Measurements from ENCODE around the gene IMMP2L. TPM values are rescaled to one million over a fixed set of nuclear protein-coding genes. Genes with fewer than 3 reads are reported as not detected.
A peak's percentile ranks its signal among the peaks of the same experiment; 100 is the strongest.
"Not testable (repeated sequence)": the region's sequence is repeated elsewhere in the genome, so short reads cannot be mapped to it uniquely, and the experiment has no call there.

IMMP2L gene
- total RNA-seq, result 23.9 TPM

DNA sequence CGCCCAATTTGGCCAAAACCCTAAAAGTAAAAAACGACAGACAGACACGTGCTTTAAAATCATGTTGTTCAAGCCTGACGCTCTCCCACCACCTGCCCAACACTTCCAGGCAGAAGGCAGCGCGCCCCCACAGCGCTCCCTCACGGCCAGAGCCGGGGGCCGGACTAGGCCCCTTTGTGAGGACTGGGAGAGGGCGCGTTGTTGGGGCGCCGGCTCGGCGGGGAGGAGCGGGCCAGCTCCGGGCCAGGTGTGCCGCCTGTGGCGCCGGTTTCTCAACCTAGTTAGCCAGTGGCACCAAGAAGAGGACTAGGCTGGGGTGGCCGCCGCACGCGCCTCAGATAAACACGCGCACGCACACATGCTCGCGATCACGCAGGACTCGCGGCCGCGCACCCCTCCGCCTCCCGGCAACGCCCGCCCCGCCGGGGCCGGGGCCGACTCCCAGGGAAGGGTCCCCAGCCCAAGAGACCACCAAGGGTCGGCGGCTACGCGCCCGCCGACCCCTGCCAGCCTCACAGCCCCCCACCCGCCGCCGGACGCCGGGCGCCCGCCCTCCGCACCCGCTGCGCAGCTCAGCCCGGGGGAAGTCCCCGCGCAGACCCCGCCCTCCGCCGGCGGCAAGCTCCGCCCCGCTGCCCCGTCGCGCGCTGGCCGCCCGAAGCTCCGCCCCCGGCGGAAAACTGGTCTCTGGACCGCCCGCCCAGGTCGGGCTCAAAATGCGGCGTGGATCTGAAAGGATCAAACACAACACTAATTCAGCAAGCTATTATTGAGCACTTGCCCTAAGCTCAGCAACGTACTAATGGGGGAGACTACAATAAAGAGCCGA, at the start of gene IMMP2L:
TSS of gene IMMP2L (minus strand) at position 589 of the 829 bp plus-strand sequence.
- DNase-seq, result peak; percentile 77

DNA sequence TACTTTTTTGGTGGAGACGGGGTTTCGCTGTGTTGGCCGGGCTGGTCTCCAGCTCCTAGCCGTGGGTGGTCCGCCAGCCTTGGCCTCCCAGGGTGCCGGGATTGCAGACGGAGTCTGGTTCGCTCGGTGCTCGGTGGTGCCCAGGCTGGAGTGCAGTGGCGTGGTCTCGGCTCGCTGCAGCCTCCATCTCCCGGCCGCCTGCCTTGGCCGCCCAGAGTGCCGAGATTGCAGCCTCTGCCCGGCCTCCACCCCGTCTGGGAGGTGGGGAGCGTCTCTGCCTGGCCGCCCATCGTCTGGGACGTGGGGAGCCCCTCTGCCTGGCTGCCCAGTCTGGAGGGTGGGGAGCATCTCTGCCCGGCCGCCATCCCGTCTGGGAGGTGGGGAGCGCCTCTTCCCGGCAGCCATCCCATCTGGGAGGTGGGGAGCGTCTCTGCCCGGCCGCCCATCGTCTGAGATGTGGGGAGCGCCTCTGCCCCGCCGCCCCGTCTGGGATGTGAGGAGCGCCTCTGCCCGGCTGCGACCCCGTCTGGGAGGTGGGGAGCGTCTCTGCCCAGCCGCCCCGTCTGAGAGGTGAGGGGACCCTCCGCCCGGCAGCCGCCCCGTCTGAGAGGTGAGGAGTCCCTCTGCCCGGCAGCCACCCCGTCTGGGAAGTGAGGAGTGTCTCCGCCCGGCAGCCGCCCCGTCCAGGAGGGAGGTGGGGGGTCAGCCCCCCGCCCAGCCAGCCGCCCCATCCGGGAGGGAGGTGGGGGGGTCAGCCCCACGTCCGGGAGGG, 47.4 kb upstream of the IMMP2L start:
- not testable (repeated sequence) for DNase-seq

DNA sequence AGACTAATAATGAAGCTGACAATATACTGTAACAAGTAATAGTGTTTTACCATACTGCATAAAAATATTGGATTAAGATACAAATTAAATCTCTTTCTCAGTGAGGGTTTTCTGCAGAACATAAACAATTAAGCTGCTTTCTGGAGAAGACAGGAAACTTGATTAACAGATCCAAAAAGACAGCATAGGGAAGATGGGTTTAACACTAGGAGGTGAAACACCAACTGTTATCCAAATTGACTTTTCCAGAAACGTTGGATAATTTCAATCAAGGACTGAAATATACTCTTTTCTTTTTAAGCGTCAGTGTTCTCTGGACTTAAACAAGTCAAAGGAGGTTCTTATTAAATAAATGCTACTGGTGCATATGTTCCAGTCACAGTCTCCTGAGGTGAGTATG, 45.3 kb upstream of the IMMP2L start:
- DNase-seq, result no peak

DNA sequence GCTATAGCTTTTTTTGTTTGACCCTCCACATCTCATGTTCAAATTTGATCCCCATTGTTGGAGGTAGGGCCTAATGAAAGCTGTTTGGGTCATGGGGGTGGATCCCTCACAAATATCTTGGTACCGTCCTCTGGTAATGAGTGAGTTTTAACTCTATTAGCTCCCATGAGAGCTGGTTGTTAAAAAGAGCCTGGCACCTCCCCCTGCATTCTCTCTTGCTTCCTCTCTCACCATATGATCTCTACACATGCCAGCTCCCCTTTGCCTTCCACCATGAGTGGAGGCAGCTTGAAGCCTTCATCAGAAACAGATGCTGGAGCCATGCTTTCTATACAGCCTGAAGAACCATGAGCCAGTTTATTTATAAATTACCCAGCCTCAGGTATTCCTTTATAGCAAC, 43.0 kb upstream of the IMMP2L start:
- no peak for DNase-seq

DNA sequence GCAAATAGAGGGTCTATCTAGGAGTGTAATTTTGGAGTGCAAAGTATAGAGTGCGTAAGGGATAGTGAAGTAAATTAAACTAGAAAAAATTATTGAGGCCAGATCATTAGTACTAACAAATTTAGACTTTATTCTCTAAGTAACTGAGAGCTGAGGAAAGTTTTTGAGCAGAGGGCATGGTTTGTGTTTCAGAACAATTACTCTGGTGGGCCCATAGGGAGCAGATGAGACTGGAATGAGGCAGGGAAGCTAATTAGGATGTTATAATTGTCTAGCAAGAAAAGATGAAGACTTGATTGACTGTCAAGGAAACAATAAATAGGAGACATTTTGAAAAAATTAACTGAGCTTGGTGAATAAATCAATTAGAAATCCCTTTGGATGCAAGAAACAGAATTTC, 37.8 kb upstream of the IMMP2L start:
- DNase-seq, result no peak

DNA sequence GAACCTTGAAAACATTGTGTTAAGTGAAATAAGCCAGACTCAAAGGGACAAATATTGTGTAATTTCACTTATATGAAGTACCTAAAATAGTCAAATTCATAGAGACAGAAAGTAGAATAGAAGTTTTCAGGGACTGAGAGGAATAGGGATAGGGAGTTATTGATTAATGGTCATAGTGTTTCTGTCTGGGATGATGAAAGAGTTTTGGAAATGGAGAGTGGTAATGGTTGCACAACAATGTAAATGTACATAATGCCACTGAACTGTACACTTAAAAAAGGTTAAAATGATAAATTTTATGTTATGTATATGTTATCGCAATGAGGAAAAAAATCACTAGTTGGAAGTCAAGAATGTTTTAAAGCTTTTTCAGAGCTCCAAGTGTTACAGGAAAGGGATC, 33.5 kb upstream of the IMMP2L start:
- DNase-seq, result no peak

DNA sequence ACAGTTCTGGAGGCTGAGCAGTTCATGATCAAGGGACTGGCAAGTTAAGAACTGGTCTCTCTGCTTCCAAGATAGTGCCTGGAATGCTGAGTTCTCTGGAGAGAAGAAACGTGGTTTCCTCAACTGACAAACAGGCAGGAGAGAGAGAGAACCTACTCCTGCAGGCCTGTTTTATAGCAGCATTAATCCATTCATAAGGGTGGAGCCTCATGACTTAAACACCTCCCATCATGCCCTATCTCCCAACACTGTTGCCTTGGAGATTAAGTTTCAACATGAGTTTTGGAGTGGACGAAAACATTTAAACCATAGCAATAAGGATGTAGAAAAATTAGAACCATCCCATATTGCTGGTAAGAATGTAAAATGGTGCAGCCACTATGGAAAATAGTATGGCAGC, 32.3 kb upstream of the IMMP2L start:
- no peak for DNase-seq

DNA sequence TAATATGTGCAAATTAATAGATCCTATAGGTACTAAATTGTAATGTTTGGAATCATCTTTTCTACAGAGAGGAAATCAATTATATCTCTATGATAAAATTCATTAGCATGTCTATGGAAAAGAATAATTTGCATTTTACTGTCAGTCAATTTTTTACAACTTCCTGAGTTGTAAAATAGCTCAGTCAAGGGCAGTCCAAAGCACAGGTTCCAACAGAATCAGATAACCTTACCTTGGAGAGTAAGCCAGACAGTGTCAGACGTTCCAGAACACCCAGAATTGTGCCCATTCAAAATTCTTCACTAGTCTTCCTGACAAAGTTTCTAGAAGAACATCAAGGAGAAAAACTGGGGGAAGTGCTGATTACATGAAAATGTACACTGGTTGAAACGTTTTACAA, 31.1 kb upstream of the IMMP2L start:
- DNase-seq, result no peak

DNA sequence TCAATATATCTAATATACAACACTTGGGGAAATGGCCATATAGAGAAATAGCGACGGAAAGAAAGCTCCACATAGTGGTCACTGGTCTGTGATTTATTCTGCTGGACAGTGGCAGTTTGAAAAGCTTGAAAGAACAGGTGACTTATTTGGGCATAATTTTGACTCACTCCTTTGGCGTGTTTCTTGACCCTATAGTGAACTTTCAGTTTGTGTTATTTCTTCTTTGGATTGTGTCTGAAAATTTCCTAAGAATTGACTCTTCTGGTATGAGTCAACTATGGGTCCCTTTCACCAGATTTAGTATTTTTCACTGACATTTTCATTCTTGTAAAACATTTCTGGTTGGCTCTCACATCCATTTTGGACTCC, 25.8 kb upstream of the IMMP2L start:
- DNase-seq, result no peak

DNA sequence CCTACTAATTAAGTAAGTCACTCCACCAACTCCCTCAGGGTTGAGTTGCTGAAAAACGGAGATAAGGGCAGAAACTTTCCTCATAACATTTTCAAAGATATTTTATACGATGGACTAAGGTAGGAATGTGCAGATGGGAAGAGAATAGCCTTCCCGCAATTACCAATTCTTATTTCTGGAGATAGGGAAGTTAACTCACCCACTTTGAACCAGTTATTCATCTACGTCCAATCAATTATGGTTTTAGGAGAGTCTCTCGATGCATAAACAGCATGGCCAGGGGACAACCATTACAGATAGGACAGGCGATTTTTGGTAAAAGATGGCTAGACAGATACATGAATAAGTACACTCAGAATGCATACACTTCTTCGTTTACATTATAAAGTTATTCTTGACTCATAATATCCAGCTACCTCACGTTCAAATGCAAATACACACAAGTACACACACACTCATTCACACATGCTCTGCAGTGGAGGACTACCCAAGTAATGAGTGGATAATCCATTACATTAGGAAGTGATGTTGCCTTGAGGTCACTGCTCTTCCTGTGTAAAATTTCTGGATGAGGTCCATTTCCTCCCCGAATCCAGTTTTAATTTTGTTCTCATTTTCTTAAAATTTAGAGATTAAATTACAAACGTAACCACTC, 25.2 kb upstream of the IMMP2L start:
- no peak for DNase-seq

DNA sequence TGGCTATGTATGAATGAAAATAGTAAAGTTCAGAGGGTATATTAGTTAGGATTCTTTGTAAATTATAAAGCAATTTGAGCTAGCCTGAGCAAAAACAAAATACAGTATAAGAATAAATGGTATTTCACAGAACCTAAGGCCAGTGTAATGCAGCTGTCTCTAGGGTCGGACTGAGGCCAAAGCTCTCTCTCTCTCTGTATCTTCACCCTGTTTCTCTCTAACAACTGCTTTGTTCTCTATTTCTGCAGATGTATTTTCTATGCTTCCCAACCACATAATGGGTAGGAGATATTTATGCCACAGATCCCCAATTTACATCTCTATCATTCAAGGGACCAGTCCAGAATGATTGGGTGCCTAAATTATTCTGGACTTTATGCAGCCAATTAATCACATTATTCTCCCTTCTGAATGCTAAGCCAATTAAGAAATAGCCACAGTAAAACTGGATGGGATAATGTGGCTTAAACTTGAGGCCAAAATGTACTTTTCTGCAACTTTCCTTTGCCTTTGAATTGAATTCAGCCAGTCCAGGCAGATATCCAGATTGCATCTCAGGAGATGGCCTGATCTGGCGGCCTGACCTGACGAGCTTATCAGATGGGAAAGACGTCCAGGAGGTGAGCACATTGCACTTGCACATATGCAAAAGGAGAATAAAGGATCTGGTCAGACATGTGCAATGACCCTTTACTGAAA, 24.6 kb upstream of the IMMP2L start:
- DNase-seq, result no peak

DNA sequence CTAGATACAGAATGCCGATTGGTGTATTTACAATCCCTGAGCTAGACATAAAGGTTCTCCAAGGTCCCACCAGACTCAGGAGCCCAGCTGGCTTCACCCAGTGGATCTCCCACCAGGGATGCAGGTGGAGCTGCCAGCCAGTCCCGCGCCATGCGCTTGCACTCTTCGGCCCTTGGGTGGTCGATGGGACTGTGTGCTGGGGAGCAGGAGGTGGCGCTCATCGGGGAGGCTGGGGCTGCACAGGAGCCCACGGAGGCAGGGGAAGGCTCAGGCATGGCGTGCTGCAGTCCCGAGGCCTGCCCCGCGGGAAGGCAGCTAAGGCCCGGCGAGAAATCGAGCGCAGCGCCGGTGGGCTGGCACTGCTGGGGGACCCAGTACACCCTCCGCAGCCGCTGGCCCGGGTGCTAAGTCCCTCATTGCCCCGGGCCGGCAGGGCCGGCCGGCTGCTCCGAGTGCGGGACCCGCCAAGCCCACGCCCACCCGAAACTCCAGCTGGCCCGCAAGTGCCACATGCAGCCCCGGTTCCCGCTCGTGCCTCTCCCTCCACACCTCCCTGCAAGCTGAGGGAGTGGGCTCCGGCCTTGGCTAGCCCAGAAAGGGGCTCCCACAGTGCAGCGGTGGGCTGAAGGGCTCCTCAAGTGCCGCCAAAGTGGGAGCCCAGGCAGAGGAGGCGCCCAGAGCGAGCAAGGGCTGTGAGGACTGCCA, 19.6 kb upstream of the IMMP2L start:
- not testable (repeated sequence) for DNase-seq

DNA sequence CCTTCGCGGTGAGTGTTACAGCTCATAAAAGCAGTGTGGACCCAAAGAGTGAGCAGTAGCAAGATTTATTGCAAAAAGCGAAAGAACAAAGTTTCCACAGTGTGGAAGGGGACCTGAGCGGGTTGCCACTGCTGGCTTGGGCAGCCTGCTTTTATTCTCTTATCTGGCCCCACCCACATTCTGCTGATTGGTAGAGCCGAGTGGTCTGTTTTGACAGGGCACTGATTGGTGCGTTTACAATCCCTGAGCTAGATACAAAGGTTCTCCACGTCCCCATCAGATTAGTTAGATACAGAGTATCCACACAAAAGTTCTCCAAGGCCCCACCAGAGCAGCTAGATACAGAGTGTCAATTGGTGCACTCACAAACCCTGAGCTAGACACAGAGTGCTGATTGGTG, 18.9 kb upstream of the IMMP2L start:
- DNase-seq, result not testable (repeated sequence)

DNA sequence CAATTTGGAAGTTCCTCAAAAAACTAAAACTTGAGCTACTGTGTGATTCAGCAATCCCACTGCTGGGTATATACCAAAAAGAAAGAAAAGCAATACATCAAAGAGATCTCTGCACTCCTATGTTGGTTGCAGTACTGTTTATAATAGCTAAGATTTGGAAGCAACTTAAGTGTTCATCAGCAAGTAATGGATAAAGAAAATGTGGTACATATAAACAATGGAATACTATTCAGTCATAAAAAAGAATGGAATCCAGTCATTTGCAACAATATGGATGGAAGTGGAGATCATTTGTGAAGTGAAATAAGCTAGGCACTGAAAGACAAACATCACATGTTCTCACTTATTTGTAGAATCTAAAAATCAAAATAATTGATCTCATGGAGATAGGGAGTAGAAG, 16.5 kb upstream of the IMMP2L start:
- no peak for DNase-seq

DNA sequence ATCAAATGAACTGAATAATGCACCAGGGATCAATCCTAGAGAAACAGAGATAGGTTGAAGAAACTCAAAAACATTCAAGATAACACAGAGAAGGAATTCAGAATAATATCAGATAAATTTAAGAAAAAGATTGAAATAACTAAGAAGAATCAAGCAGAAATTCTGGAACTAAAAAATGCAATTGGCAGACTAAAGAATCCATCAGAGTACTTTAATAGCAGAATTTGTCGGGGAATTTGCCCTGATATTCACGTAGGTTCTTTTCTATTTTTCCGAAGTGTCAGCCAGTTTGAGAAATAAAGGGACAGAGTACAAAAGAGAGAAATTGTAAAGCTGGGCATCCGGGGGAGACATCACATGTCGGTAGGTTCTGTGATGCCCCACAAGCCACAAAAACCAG, 9.4 kb upstream of the IMMP2L start:
- DNase-seq, result no peak

DNA sequence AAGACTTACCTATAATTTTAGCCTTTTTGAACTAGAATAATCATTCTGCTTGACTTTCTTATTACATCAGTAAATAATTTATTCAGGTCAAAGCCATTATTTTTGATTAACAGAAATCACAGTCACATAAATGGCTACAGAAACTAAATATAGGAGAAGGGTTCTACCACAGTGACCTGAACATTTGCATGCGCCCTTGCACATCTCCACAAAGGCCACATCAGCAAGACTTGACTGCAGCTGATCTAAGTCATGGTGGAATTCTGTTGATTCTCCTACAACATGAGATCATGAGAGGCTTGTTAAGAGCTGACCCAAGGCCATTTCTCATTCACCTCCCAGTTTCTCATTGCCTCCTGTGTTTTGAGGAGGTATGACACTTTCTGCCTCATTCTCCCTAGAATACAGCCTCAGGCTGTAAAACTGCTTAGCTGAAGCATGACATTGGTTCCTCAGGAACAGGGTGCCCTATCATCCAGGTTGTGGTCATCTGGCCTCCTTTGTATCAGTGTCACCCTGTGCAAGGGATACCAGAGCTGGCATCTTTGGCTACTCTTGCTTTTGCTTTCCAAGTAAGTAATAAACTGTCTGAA, 6.7 kb upstream of the IMMP2L start:
- DNase-seq, result no peak

DNA sequence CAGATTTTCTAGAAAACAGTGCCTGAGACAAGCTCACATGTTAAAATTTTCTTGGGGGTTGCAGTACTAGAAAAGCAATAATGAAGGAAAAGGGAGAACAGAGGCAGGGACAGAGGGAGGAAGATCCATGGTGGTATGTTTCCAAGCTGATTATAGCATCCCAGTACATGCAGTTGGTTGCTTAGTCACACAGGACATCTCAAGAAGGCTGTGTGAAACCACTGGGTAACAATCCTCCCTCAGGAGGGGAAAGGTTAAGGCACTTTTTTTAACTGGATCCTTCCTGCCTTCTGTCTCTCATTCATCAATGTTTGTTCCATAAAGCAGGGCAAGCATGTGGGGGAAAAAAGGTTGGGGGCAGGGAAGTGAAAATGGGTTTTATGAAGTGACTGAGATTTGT, 6.1 kb upstream of the IMMP2L start:
- no peak for DNase-seq

DNA sequence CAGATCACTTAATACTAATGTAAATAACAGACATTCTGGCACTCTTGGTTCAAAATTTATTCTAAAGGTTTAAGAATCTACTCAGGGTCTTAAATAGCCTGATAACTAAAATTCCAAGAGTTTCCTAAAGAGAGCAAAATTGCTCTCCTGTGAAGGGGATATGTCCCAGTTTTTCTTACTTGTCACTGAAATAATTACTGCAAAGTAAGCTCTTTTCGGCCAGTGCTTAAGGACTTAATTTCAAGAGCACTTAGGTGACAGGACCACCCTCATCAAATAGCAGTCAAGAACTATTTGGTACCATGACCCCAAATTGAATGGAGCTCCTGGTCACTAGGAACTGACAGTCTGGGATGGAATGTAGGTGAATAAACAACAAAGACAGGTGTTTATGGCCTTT, 1.8 kb upstream of the IMMP2L start:
- DNase-seq, result no peak

DNA sequence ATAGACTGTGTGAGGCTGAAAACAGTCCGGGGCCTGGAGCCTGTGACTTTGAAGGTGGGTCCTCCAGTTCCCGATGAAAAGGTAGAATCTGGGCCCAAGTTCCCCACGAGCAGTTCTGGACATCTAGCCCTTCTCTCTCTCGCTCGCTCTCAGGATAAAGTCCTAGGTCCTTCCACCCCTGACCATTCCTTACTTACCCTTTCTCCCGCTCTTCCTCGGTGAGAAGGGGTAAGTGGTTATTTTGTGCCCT, 713 bp downstream of the IMMP2L start:
- DNase-seq, result no peak

DNA sequence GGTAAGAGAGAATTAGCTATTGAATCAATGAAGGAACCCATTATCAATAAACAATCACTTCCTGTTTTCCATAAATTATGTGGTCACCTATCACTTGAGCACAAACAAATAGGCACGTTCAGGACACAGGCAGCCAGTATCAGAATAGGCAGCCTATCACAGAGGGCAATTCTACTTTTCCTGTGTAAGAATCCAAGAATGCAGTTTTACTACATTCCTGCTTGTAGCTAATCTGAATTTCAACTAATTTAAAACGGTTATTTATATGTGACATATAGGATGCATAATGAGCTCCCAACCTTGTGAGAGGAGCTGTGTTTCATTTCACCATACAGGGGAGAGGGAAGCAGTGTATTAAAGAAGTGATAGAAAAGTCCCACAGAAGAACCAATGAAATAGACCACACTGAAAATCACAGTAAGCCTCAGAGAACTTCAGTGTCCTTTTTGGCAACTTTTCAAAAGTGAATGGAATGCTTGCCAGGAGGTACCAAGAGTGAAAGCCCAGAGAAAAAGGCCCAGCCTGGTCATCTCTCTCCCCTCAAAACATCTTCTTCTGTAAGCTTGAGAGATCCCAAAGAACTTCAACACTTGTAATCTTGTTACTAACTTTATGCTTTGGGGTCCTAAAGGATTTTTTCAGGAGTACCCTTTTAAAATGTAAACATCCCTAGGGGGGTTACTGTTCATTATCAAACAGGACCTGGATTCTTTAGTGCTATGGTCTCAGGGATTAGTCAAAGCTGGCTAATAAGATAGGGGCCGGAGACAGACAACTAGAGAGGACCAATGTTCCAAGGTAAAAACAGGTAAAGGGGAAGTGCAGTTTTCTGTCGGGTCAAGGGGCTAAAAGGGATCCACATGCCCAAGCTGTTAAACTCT, 1.3 kb downstream of the IMMP2L start:
- DNase-seq, result peak; percentile 4

DNA sequence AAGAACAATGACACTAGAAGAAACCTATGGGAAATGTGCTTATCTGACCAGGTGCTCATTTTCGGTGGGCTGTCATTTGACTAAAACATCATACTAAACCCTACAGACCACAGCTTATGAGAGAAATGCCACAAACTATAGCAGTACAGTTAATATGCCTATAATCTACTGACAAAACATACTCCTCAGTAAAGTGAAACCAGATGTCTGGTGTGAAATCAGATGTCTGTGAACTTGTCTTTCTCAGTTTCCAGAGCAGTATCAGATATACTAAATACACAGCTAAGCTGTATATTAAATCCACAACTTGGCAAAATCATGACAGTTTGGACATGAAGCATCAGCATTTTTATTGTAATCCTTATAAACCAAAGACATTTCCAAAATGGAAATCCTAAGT, 3.3 kb downstream of the IMMP2L start:
- DNase-seq, result peak; percentile 66
